NOMO-1 (cell line): ENCODE data around the gene SCARB1.

ENCODE experiments used
- DNase-seq, 2 experiments: peaks; one replicate each; lab custom pipeline; 2025; ENCODE audit not compliant: unreplicated experiment in 2 of 2; lab: John Stamatoyannopoulos, UW

Gene SCARB1

DNA sequence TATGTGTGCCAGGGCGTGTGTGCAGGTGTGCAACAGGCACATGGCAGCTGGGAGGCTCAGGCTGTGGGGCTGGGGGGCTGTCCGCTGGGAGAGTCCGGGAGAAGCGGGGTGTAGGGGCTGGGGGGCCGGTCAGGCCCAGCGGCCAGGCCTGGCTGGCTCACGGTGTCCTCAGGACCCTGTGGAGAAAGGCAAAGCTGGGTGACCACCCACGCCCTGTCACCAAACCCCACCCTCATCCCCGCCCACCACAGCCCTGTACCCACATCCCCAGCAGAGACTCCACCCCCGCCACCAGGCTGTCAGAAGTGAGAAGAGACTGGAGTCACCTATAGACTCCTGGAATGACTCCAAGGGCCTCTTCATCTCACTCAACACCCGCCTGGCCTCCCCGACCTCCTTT is 85.3 kb downstream of the SCARB1 start:
- DNase-seq, result no peak

DNA sequence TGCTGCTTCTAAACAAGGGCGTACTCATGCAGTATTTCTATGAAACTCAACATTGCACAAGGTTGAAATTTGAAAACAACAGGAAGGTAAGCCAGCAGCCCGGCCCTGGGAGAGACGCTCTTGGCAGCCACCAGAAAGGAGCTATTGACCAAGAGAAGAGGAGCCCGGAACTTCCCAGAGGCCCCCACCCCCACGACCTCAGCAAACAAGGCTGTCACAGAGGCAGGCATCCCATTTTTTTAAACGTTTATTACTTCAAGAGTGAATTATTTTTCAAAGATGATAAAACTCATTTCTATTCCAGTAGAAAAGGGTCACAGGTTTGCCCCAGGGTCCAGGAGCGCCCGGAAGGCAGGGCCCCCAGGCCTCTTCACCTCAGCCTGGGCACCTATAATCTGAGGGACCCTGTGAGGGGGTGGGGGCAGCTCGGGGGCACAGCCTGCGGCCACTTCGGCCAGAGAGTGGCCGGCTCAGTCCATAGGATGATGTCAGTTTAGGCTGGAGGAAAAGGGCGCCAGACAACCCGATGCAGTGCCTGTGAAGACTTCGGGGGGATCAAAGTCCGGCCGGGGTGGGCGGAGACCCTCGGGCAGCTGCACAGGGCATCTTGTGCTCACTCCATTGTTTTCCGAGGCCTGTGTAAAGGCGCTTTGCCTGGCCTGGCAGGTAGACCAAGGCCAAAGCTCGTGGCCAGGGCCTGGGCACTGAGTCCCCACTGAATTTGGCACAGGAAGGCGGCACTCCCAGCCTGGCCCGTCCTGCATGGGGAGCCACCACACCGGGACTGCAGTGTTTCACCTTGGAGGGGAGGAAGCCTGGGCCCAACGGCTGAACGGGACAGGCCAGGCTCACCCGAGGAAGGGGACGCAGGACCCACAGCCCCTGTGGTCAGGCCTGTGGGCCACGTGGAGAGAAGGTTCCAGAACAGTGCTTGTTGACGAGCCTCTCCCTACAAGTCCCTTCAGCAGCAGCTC is 86.0 kb downstream of the SCARB1 start:
- DNase-seq, result no peak

DNA sequence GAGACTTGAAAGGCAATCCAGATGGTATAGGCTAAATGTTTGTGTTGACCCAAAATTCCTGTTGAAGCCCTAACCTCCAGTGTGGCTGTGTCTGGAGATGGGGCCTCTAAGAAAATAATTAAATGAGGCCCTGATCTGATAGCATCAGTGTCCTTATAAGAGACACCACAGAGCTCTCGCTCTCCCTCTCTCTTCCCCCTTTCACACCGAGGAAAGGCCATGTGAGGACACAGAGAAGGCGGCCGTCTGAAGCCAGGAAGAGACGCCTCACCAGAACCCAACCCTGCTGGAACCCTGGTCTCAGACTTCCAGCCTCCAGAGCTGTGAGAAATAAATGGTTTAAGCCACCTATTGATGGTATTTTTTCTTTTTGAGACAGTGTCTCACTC is 87.5 kb downstream of the SCARB1 start:
- DNase-seq, result no peak

DNA sequence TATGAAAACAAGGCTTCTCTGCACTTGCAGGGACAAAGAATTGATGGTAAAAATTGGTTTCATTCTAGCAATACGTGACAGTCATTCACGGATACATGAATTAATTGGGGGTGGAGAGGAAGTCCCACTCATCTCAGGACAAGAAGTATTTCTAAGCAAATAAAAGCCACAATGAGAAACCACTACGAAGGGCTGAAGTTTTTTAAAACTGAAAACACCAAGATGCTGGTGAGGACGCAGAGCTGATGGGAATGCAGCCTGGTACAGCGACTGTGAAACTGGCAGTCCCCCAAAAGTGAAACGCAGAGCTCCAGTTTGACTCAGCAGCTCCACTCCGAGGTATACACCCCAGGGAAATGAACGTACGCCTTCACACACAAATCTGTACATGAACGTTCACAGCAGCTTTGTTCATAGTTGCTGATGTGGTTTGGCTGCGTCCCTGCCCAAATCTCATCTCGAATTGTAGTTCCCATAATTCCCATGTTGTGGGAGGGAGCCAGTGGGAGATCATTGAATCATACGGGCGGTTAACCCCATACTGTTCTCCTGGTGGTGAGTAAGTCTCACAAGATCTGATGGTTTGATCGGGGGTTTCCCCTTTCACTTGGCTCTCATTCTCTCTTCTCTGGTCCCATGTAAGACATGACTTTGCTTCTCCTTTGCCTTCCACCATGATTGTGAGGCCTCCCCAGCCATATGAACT is 89.0 kb downstream of the SCARB1 start:
- DNase-seq, result peak; percentile 53 to 74

DNA sequence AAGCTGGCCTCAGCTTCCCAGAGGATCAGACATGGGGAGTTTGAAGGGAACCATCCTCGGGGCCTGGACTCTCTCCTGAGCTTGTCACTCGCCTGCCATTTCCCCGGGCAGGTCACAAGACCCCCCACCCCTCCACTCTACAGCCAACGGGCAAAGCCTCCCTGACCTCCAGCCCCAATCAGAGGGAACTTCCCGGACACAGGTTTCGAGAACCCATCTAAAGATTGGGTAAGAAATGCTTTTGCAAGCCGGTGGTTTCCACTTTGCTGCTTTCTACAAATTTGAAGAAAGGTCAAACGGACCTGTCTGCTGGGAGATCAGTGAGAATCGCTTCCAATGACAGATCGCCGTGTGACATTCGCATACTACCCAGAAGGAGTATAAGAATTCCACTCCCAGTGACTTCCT is 89.6 kb downstream of the SCARB1 start:
- DNase-seq, result peak; percentile 78 to 83

DNA sequence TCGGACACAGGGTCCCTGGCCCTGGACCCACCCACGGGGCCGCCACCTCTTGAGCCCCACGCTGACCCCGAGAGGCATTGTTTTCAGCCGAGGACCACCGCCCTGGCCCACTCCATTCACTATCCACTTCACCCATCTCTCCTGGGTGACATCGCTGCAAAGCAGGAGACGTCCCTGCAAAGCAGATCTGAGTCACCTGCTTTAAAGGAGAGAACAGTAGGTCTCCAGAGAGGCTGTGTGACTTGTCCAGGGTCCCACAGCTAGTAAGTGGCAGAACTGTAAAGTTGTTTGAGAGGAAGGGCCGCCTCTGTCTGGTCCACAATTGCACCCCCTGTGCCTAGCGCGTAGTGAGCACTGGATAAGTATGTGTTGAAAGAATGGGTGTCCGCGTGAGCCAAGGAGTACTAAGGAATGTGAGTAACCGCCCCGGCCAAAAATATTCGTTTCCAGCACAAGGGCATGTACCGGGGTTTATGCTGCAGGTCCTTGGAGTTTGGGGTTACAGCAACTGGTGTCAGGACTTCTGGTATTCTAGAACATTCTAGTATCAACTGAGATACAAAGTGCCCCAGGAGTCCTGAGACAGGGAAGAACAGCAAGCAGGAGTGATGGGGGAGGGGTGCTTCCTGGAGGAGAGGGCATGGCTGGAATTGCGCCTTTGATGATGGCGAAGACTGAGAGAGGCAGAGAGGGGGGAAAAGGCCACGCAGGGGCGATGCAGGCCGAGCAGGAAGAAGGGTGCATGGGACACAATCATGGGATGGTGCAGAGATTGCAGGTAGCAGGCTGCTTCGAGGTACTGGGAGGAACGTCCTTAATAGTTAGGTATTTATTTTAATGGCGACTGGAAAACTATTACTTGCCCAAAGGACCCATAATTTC is 91.1 kb downstream of the SCARB1 start:
- no peak for DNase-seq

DNA sequence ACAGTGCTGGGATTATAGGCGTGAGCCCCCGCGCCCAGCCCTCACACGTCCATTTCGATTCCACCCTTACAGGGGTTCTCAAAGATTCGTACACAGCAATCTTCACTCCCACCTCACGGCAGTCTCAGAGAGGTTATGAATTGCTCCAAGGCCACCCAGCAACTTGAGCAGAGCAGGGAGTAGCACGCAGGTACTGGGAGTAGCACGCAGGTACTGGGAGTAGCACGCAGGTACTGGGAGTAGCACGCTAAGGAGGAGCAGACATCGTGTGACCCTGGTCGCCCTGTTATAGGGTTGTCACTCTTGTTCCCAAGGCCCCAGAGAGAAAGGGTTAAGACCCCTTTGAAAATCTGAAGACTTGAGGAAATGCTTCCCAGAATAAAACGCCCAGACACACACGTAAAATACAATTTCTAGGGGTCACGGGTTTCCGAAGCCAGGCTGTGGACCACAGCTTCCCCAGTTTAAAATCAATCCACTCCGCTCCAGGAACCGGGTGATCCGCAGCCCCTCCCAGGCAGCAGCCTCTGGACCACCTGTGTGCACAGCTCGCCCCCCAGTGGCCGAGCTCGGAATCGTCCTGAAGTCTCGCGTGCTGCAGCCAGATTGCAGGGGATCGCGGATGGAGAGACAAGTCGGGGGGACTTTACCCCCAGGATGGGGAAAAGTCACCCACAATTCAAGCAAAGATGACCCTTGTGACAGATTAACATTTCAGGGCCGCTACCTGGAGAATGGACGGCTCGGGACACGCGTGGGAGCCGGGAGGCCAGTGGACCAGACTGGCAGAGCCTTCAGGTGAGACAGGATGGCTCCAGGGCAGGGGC is 92.0 kb downstream of the SCARB1 start:
- DNase-seq, result peak; percentile 61 to 75

DNA sequence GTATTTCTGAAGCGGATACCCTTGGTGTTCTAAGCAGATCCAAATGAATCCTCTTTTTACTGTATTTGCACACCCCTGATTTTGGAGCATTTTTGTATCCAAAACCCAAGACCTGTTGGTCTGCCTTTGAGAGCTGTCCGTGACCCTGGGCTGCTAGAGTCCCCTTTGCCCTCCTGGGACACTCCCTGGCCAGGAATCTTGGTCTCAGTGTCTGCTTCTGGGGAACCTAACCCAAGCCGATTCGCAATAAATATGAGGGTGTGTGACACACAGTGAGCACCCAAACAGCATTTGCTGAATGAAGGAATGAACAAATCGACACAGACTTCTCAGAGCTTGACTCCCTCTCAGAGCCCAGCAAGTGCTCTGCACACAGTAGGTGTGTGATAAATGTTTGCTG is 92.9 kb downstream of the SCARB1 start:
- DNase-seq, result no peak

DNA sequence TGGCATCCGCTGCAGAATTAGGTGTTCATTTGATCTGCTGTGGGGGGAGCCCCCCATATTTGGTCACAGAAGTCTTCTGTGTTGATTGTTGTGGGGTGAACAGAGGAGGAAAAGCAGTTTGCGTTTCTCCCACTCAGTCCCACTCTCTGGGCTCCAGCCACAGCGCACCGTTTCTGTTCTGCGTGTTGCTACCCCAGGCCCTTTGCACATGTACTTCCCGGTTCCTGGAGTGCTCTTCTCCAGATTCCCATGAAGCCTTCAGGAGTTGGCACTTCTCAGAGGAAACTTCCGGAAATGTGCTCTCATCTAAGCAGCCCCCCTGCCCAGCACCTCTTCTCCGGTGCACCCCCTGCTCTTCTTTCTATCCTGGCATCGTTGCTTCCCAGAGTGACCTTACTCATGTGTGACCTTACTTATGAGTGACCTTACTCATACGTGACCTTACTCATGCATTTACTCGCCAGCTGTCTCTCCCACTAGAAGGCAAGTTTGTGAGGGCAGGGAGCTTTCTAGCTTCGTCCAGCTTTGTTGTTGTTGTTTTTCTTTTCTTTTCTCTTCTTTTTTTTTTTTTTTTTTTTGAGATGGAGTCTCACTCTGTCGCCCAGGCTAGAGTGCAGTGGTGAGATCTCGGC is 93.7 kb downstream of the SCARB1 start:
- no peak for DNase-seq

DNA sequence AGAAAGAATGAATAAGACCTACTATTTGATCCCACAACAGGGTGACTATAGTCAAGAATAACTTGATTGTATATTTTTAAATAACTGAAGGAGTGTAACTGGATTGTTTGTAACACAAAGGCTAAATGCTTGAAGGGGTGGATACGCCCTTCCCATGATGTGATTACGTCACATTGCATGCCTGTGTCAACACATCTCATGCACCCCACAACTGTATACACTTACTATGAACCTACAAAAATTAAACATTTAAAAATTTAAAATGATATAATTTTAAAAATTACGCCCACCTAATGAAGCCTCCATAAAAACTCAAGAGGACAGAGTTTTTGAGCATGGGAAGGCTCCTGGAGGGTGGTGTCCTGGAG is 94.5 kb downstream of the SCARB1 start:
- DNase-seq, result no peak

DNA sequence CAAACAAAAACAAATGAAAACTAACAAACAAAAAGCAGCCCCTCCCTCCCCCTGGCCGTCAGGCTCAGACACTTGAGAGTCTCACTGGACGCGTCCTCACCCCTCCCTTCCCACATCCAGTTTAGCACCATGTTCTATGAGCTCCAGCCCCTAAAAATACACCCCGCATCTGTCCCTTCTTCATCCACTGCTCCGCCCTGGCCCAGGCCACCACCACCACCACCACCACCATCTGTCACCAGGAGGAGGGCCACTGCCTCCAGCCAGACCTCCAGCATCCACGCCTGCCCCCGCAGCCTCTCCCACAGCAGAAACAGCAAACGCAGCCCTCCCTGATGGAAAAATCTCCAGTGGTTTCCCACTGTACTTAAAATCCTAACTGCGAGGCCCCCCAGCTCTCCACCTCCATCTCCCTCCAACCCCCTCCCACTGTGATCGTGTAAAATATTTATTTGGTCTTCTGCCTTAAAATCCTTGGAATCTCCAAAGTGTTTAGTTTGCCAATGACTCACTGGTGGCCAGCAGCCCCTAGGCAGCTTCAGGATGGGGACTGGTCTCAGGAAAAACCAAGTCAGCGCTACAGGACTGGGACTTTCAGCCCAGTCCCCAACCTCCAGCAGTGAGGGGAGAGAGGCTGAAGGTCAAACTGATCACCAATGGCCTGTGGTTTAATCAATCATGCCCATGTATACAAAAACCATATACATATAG is 95.1 kb downstream of the SCARB1 start:
- DNase-seq, result no peak

DNA sequence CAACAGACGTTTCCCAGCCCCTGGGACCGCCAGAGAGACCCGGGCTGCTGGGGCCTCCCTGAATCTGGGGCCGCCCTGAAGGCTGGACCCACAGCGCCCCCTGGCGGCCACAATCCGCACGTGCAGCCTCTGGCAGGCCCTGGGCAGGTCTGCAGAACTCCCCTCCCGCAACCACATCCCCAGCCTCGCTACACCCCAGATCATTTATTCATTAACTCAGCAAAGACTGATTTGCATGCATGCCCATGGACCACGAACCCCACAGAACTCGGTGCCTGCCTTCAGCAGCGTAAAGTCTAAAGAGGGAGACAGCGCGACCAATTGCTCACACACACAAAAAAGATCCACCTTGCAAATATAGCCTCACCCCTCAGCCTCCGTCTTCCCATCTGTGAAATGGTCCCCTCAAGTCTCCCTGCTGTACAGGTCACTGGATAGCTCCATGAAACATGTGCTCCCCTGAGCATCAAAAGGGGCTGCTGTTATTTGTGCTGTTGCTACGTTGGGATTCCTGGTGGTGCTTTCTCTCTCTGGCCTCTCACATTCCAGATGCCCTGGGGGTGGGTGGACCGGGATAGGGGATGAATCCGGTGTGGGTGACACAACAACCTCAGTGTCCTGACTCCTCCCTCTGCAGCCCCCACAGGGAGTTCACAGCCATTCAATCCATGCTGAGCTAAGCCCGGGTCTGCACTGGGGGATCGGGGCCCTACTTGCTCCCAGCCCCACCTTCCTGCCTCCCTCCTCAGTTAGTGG is 96.4 kb downstream of the SCARB1 start:
- DNase-seq, result peak; percentile 79 to 80

DNA sequence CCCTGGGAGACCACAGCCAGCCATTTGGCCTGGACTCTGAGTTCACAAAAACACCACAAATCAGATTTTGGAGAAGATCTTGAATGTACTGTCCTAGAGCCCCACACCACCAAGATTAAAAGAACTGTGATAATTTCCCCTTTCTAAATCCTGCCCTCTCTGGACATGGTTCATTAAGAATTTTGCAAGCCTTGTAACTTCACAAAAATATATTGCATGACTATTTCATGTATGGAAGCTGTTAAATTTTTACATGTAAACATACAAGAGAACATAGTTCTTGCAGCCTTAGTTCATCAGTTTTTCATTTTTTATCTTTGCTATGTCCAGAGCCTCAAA is 97.0 kb downstream of the SCARB1 start:
- DNase-seq, result peak; percentile 68 to 80

DNA sequence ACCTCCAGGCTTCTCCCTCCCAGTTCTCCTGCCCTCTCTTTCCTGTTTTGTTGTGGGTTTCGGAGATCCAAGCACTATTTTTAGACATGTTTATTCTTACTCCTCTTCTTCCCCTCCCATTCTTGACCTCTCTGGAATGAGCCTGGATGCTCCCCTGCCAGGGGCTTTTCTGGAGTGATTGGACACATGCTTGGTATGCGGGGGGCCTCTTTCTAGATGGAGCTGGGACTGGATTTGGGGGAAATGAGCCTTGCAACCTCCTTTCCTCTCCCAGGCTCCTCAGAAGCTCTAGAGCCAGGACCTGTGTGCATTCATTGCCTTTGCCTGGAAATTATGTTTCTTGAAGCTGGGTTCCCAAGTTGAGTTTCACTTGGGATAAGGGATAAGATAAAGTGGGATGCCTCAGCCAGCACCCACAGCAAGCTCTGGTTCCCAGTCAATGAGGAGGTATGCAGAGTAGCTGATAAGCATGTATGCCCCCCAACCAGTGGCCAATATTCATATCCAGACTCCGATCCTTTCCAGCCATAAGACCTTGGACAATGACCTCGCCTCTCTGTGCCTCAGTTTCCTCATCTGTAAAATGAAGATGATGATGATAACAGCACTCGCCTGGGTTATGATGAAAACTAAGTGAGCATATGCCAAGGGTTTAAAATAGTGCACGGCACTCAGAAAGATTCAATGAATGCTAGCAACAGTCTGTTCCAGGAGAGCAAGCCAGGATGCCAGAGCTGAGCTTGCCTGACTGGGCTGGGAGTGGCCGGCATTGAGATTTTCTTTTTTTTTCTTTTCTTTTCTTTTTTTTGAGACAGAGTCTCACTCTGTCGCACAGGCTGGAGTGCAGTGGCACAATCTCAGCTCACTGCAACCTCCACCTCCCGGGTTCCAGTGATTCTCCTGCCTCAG is 97.8 kb downstream of the SCARB1 start:
- DNase-seq, result no peak

DNA sequence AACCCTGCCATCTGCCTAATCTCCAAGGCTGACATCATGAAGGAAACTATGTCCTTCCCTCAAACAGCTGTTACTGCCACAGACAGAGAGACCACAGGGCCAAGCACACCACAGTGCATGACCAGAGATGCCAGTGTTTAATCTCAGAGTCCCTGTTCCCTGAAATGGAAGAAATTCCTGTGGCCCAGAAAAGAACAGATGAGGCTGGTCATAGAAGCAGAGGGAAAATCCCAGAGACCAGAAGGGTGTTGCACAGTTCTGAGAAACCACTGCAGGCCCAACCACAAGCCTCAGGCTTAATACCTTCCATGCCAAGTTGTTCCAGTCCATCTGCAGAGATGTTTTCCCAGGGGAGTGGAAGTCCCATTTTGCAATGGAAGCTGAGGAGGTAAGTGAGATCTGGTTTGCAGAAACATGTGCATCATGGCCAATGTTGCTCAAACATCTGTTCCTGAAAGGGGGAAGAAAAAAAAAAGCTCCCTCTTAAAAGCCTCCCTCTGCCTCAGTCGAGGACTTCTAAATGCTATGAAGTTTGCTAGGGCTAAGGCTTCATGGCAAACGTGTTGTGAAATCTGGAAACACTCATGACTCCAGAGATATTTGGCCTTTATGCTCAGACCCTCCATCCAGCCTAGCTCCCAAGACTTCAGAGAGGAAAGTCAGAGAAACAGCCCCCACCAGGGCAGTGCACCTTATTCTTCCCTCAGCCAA is 98.6 kb downstream of the SCARB1 start:
- no peak for DNase-seq

DNA sequence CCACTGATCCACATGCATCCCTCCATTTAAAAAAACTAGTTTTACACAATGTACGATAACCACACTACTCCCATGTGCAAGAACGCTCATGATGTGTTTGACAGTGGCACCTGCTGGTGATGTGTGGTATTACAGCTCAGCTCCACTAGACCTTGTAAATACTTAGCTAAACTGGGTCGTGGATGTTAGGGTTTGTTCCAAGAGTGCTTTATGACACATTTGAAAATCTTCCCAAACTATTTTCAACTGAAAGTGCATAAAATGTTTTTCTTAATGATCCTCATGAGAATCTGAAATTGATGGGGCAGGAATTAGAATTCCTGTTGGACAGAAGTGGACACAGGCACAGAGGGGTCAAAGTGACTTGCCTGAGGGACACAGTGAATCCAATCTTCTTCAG is 99.2 kb downstream of the SCARB1 start:
- peak; percentile 5 to 35 for DNase-seq

DNA sequence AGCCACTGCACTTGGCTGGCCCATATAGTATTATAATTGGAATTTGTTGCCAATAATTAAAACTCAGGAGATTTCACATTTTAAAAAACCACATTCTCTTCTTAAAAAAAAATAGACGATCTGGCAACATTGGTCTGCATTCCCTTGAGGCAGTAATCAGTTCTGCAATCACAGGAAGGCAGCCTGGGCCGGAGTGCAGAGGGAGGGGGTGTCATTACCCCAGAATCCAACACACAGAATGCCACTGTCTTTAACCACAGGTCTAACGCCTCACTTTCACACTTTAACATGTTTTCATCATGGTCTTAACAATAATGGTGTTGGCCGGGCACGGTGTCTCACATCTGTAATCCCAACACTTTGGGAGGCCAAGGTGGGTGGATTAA is 100.1 kb downstream of the SCARB1 start:
- DNase-seq, result no peak
